Right lobe of liver (tissue), 4 donors: ENCODE measurements around the gene HERC4.

ENCODE experiments used
- CTCF ChIP-seq, 4 donors: fragments of 200-600 bp in 3 of 4; fragments of 450-650 bp in 1 of 4; IDR thresholded peaks; one replicate each; pipeline versions ENCODE4 v1.5.1 to v1.8.0; 2016 to 2022; ENCODE audit warnings: antibody characterized with exemption in 4 of 4, mild to moderate bottlenecking in 2 of 4
- POLR2A ChIP-seq: fragments of 450-650 bp; IDR thresholded peaks from one replicate; pipeline ENCODE4 v1.6.1; 2017; ENCODE audit warnings: antibody characterized with exemption, mild to moderate bottlenecking
- donor health status: DM: no; HTN: no; CAD: no.
- donor health status: DM: no; HTN: no; CAD: no.
- donor health status: DM: no; HTN: yes; CAD: no.

GRCh38 chr10:68001539-68001938 lies 73.5 kb downstream of the HERC4 start:
- TF ChIP-seq CTCF (IDR thresholded peaks at IDR 0.05), result no peak
- no peak for TF ChIP-seq POLR2A
